Calu3 (cell line): ENCODE data around the gene RYR3. TPM values are rescaled to one million over a fixed set of nuclear protein-coding genes. Genes with fewer than 3 reads are reported as not detected.

Experiments
- BruUV-seq: library from RNA; stranded (reverse); fragments of 400-500 nt; replicated peaks from 2 replicates; lab custom pipeline; 2021; lab: Mats Ljungman, UMichigan
- CTCF ChIA-PET: fragments of 300-600 bp; sonication (Branson Sonifier 250); formaldehyde crosslinking; loops from one replicate; lab custom pipeline; 2022; ENCODE audit warnings: antibody characterized with exemption; lab: Charles Lee
- DNase-seq: peaks from one replicate; pipeline ENCODE4 v3.0.0; 2022
- H3K27ac Mint-ChIP-seq: one replicate; pipeline ENCODE4 v1.8.0; 2022; ENCODE audit warnings: mixed read lengths; ENCODE audit not compliant: unreplicated experiment
- H3K27me3 Mint-ChIP-seq: one replicate; pipeline ENCODE4 v1.8.0; 2022; ENCODE audit warnings: mixed read lengths; ENCODE audit not compliant: unreplicated experiment
- H3K36me3 Mint-ChIP-seq: one replicate; pipeline ENCODE4 v1.8.0; 2022; ENCODE audit warnings: mild to moderate bottlenecking, moderate library complexity, mixed read lengths; ENCODE audit not compliant: insufficient read depth, unreplicated experiment
- H3K4me1 Mint-ChIP-seq: one replicate; pipeline ENCODE4 v1.8.0; 2022; ENCODE audit warnings: mild to moderate bottlenecking, low read depth, mixed read lengths; ENCODE audit not compliant: unreplicated experiment
- H3K4me3 Mint-ChIP-seq: one replicate; pipeline ENCODE4 v1.8.0; 2022; ENCODE audit warnings: mild to moderate bottlenecking, low read depth, moderate library complexity, mixed read lengths; ENCODE audit not compliant: unreplicated experiment
- H3K9me3 Mint-ChIP-seq: one replicate; pipeline ENCODE4 v1.8.0; 2022; ENCODE audit warnings: low read depth, mixed read lengths; ENCODE audit not compliant: unreplicated experiment
- CTCF ChIP-seq: fragments of 200-600 bp; IDR thresholded peaks from one replicate; pipeline ENCODE4 v1.8.0; 2022; ENCODE audit warnings: antibody characterized with exemption; ENCODE audit not compliant: unreplicated experiment
- intact Hi-C: fragments of 100-400 bp; cut with micrococcal nuclease; formaldehyde crosslinking; loops from one replicate; pipeline ENCODE4 v1.10.0; 2022; ENCODE audit not compliant: unreplicated experiment
- total RNA-seq: library from RNA; stranded (reverse); gene quantifications from 2 replicates; pipeline ENCODE4 v1.2.3, GENCODE V29; 2022

The RYR3 gene
- total RNA-seq, 1 experiment from 2014 or later: not detected

DNA sequence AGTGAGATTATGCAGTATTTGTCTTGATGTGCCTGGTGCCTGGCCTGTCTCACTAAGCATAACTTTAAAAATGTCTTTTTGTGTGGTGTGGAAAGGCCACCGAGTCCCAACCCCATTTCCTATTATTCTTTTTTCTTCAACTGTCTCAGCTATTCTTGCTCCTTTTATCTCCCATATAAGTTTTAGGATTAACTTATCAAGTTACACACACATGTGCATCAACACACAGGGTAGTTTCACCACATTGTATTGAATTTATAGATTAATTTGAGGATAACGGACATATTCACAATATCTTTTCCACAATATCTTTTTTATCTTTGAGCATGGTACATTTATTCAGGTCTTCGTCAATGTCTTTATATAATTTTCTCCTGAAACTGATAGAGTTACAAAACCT lies 127.6 kb downstream of the RYR3 start:
- no peak for DNase-seq
- BruUV-seq: no TSS peak
- H3K4me1 Mint-ChIP-seq: no peaks in the 10 kb centered on the region
- intact Hi-C loops: no loop called here
- CTCF ChIA-PET: no interaction called here
- H3K27ac Mint-ChIP-seq: no peak overlapping the region
- no peak for TF ChIP-seq CTCF
- no peak overlapping the region for H3K4me3 Mint-ChIP-seq
- no peaks in the 10 kb centered on the region for H3K36me3 Mint-ChIP-seq
- H3K27me3 Mint-ChIP-seq: no peaks in the 10 kb centered on the region
- peaks cover 2% of the 10 kb centered on the region for H3K9me3 Mint-ChIP-seq

DNA sequence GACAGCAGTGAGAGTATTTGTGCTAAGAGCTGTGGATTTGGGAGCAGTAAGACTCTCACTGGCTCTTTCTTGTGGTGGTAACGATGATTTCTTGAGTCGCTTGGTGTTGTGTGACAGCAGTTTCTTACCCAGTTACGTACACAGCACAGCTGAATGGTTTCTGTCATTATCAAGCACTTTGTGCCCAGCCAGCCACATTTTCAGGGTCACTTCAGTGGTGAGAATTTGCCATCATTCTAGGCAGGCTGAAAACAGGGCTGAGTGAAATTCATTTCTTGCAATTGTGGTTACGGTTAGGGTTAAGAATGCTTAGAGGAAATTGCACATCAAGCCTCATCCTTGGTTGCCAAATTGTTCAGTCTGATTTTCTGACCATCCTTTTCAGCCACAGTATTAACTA lies 130.1 kb downstream of the RYR3 start:
- TF ChIP-seq CTCF: no peak
- H3K27ac Mint-ChIP-seq: no peak overlapping the region
- no peak for DNase-seq
- no peaks in the 10 kb centered on the region for H3K4me1 Mint-ChIP-seq
- CTCF ChIA-PET: no interaction called here
- H3K27me3 Mint-ChIP-seq: no peaks in the 10 kb centered on the region
- peaks cover 2% of the 10 kb centered on the region for H3K9me3 Mint-ChIP-seq
- no TSS peak for BruUV-seq
- H3K36me3 Mint-ChIP-seq: no peaks in the 10 kb centered on the region
- intact Hi-C loops: no loop called here
- H3K4me3 Mint-ChIP-seq: no peak overlapping the region

GRCh38 chr15:33442449-33442848 lies 131.7 kb downstream of the RYR3 start:
- Mint-ChIP-seq H3K27me3 (no peaks in the 10 kb centered on the region), H3K36me3 (no peaks in the 10 kb centered on the region), H3K4me1 (no peaks in the 10 kb centered on the region), H3K27ac (no peak overlapping the region), H3K9me3 (peaks cover 2% of the 10 kb centered on the region), H3K4me3 (no peak overlapping the region)
- intact Hi-C loops: no loop called here
- no peak for TF ChIP-seq CTCF
- CTCF ChIA-PET: no interaction called here
- no peak for DNase-seq
- no TSS peak for BruUV-seq

GRCh38 chr15:33443708-33444107 lies 132.9 kb downstream of the RYR3 start:
- Mint-ChIP-seq H3K27me3 (no peaks in the 10 kb centered on the region), H3K4me1 (peaks cover 7% of the 10 kb centered on the region), H3K36me3 (no peaks in the 10 kb centered on the region), H3K4me3 (no peak overlapping the region), H3K9me3 (no peaks in the 10 kb centered on the region), H3K27ac (no peak overlapping the region)
- CTCF ChIA-PET: no interaction called here
- BruUV-seq: no TSS peak
- no peak for TF ChIP-seq CTCF
- intact Hi-C loops: no loop called here
- no peak for DNase-seq
